Right lung (tissue), 5 donors: ENCODE data around the gene RUSC1. TPM values are rescaled to one million over a fixed set of nuclear protein-coding genes. Genes with fewer than 3 reads are reported as not detected.

Source experiments
- polyA plus RNA-seq, 5 donors: library from polyadenylated mRNA; unstranded; fragments of 120-200 nt; gene quantifications; one replicate each; pipeline versions ENCODE4 v1.2.1 to v1.2.3, GENCODE V29; 2013; ENCODE audit warnings: inconsistent platforms in 1 of 5, low replicate concordance in 1 of 5; ENCODE audit not compliant: insufficient read length in 5 of 5, insufficient read depth in 1 of 5

RUSC1 gene
- polyA plus RNA-seq, 5 donors, result 26.2 to 51.9 (median 36.4) TPM

Other genes with a start within 250 kb of the RUSC1 start
- 1 to 10 TPM; 2.9 to 5.6 (median 4.3) TPM for gene EFNA3, start 242.1 kb upstream of the RUSC1 start, polyA plus RNA-seq
- 100 to 1,000 TPM in 2 of 5 donors, 10 to 100 TPM in 3; 94.5 to 116 (median 96.8) TPM for gene EFNA1, start 193.0 kb upstream of the RUSC1 start, polyA plus RNA-seq
- 10 to 100 TPM; 32.7 to 41.6 (median 37.3) TPM for gene SLC50A1, start 185.0 kb upstream of the RUSC1 start, polyA plus RNA-seq
- gene DPM3, start 180.4 kb upstream of the RUSC1 start, polyA plus RNA-seq, result 10 to 100 TPM; 19.1 to 37.1 (median 26.6) TPM
- gene KRTCAP2, start 147.6 kb upstream of the RUSC1 start, polyA plus RNA-seq, result 100 to 1,000 TPM; 103 to 120 (median 117) TPM
- gene TRIM46, start 147.0 kb upstream of the RUSC1 start, polyA plus RNA-seq, result 1 to 10 TPM; 2.9 to 5.6 (median 4.3) TPM
- gene THBS3, start 113.0 kb upstream of the RUSC1 start, polyA plus RNA-seq, result 10 to 100 TPM; 37.5 to 47.0 (median 42.8) TPM
- 10 to 100 TPM; 27.8 to 38.3 (median 32.0) TPM for gene MTX1, start 112.2 kb upstream of the RUSC1 start, polyA plus RNA-seq
- gene ENTREP3, start 65.4 kb upstream of the RUSC1 start, polyA plus RNA-seq, result 10 to 100 TPM; 14.9 to 27.0 (median 21.7) TPM
- gene SCAMP3, start 58.5 kb upstream of the RUSC1 start, polyA plus RNA-seq, result 10 to 100 TPM; 42.8 to 65.5 (median 56.5) TPM
- gene CLK2, start 47.4 kb upstream of the RUSC1 start, polyA plus RNA-seq, result 10 to 100 TPM; 73.3 to 82.3 (median 80.1) TPM
- gene HCN3, start 43.4 kb upstream of the RUSC1 start, polyA plus RNA-seq, result 1 to 10 TPM; 8.2 to 10.0 (median 9.4) TPM
- under 1 TPM in 2 of 5 donors, not detected in 3; 0.09 to 0.46 TPM for gene PKLR, start 19.5 kb upstream of the RUSC1 start, polyA plus RNA-seq
- gene FDPS, start 12.0 kb upstream of the RUSC1 start, polyA plus RNA-seq, result 100 to 1,000 TPM; 165 to 208 (median 178) TPM
- gene ASH1L, start 241.9 kb downstream of the RUSC1 start, polyA plus RNA-seq, result 10 to 100 TPM; 31.9 to 52.2 (median 48.3) TPM